Measurements from ENCODE around the gene RFX4.
"Not testable (repeated sequence)": the region's sequence is repeated elsewhere in the genome, so short reads cannot be mapped to it uniquely, and the experiment has no call there.

RFX4 gene

GRCh38 chr12:106601031-106601430 lies 18.2 kb downstream of the RFX4 start:
- Histone ChIP-seq H3K36me3 (no peaks in the 10 kb centered on the region), H3K4me3 (no peak overlapping the region), H3K4me1 (peaks cover 0 to 6% (median 0%) of the 10 kb centered on the region in 10 experiments; a peak in 1 of 20 replicates), H3K4me2 (no peak overlapping the region), H3K27me3 (peaks cover 0 to under 1% (median 0%) of the 10 kb centered on the region in 11 experiments; a peak in 2 of 22 replicates), H3K9me3 (replicated peaks in 1 of 11) (no peaks in the 10 kb centered on the region), H3K27ac (no peak overlapping the region), H3K9ac (no peak overlapping the region), H4K20me1 (no peaks in the 10 kb centered on the region)
- no peak for TF ChIP-seq Cebpa-rat (IDR thresholded peaks at IDR 0.05)

GRCh38 chr12:106601496-106601895 lies 18.7 kb downstream of the RFX4 start:
- H3K4me2 ChIP-seq = no peak overlapping the region
- H3K27ac ChIP-seq = no peak overlapping the region
- no peaks in the 10 kb centered on the region for H4K20me1 ChIP-seq
- no peaks in the 10 kb centered on the region for H3K36me3 ChIP-seq
- no peaks in the 10 kb centered on the region for H3K27me3 ChIP-seq
- H3K4me3 ChIP-seq = no peak overlapping the region
- H3K9me3 ChIP-seq (replicated peaks in 1 of 11) = no peaks in the 10 kb centered on the region
- TF ChIP-seq Cebpa-rat (IDR thresholded peaks at IDR 0.05) = no peak
- H3K9ac ChIP-seq = no peak overlapping the region
- peaks cover 0 to 6% (median 0%) of the 10 kb centered on the region in 10 experiments; a peak in 1 of 20 replicates for H3K4me1 ChIP-seq

- no peak overlapping the region for H3K27ac ChIP-seq
- no peak overlapping the region for H3K4me3 ChIP-seq
- no peaks in the 10 kb centered on the region for H4K20me1 ChIP-seq
- no peaks in the 10 kb centered on the region for H3K36me3 ChIP-seq
- no peaks in the 10 kb centered on the region for H3K27me3 ChIP-seq
- no peak overlapping the region for H3K9ac ChIP-seq
- peaks cover 0 to 6% (median 0%) of the 10 kb centered on the region in 10 experiments; a peak in 1 of 20 replicates for H3K4me1 ChIP-seq
- no peak overlapping the region for H3K4me2 ChIP-seq
- TF ChIP-seq Cebpa-rat (IDR thresholded peaks at IDR 0.05) = no peak
- no peaks in the 10 kb centered on the region for H3K9me3 ChIP-seq (replicated peaks in 1 of 11)
Observed at GRCh38 chr12:106602076-106602475, 19.3 kb downstream of the RFX4 start.

GRCh38 chr12:106605254-106605653 lies 22.4 kb downstream of the RFX4 start:
- Histone ChIP-seq H3K4me1 (peaks cover 0 to 17% (median 8%) of the 10 kb centered on the region in 10 experiments; a peak in 12 of 20 replicates), H3K36me3 (no peaks in the 10 kb centered on the region), H3K4me3 (no peak overlapping the region), H3K27me3 (no peaks in the 10 kb centered on the region), H3K27ac (no peak overlapping the region), H3K9me3 (replicated peaks in 1 of 11) (peaks cover under 1 to 9% (median 6%) of the 10 kb centered on the region in 11 experiments; a peak in 17 of 22 replicates), H3K9ac (no peak overlapping the region), H4K20me1 (no peaks in the 10 kb centered on the region), H3K4me2 (no peak overlapping the region)
- no peak for TF ChIP-seq Cebpa-rat (IDR thresholded peaks at IDR 0.05)

- H3K27ac ChIP-seq, H3K4me2 ChIP-seq, H4K20me1 ChIP-seq, H3K4me1 ChIP-seq, H3K27me3 ChIP-seq, H3K4me3 ChIP-seq, H3K9ac ChIP-seq, H3K36me3 ChIP-seq: not testable (repeated sequence)
- H3K9me3 ChIP-seq (replicated peaks in 1 of 11) = peaks cover 39 to 62% (median 44%) of the 10 kb centered on the region in 11 experiments
Observed at GRCh38 chr12:106620588-106620987, 37.8 kb downstream of the RFX4 start.

- H3K27ac ChIP-seq = no peak overlapping the region
- no peak overlapping the region for H3K9ac ChIP-seq
- H3K27me3 ChIP-seq = no peaks in the 10 kb centered on the region
- H4K20me1 ChIP-seq = no peaks in the 10 kb centered on the region
- no peak overlapping the region for H3K4me3 ChIP-seq
- H3K4me1 ChIP-seq = peaks cover 0 to 8% (median 2%) of the 10 kb centered on the region in 10 experiments; a peak in 4 of 20 replicates
- H3K4me2 ChIP-seq = no peak overlapping the region
- H3K36me3 ChIP-seq = no peaks in the 10 kb centered on the region
- peaks cover 15 to 39% (median 23%) of the 10 kb centered on the region in 11 experiments for H3K9me3 ChIP-seq (replicated peaks in 1 of 11)
- TF ChIP-seq Cebpa-rat (IDR thresholded peaks at IDR 0.05) = no peak
Observed at GRCh38 chr12:106625976-106626375, 43.2 kb downstream of the RFX4 start.

GRCh38 chr12:106629797-106630659 lies 47.2 kb downstream of the RFX4 start:
- H3K36me3 ChIP-seq = no peaks in the 10 kb centered on the region
- H3K27me3 ChIP-seq = no peaks in the 10 kb centered on the region
- H4K20me1 ChIP-seq = no peaks in the 10 kb centered on the region
- no peak overlapping the region for H3K4me2 ChIP-seq
- no peak overlapping the region for H3K4me3 ChIP-seq
- H3K27ac ChIP-seq = no peak overlapping the region
- H3K4me1 ChIP-seq = peaks cover 0 to 8% (median 2%) of the 10 kb centered on the region in 10 experiments; a peak in 4 of 20 replicates
- TF ChIP-seq Cebpa-rat (IDR thresholded peaks at IDR 0.05) = no peak
- H3K9me3 ChIP-seq (replicated peaks in 1 of 11) = peaks cover 0 to 4% (median 0%) of the 10 kb centered on the region in 11 experiments; a peak in 1 of 22 replicates
- H3K9ac ChIP-seq = no peak overlapping the region

- H3K9ac ChIP-seq = no peak overlapping the region
- no peak overlapping the region for H3K4me3 ChIP-seq
- no peaks in the 10 kb centered on the region for H4K20me1 ChIP-seq
- no peak for TF ChIP-seq Cebpa-rat (IDR thresholded peaks at IDR 0.05)
- no peak overlapping the region for H3K27ac ChIP-seq
- no peaks in the 10 kb centered on the region for H3K36me3 ChIP-seq
- H3K4me2 ChIP-seq = no peak overlapping the region
- H3K4me1 ChIP-seq = peaks cover 0 to 8% (median 2%) of the 10 kb centered on the region in 10 experiments; a peak in 4 of 20 replicates
- H3K27me3 ChIP-seq = no peaks in the 10 kb centered on the region
- no peaks in the 10 kb centered on the region for H3K9me3 ChIP-seq (replicated peaks in 1 of 11)
Observed at GRCh38 chr12:106631150-106631549, 48.3 kb downstream of the RFX4 start.

- Histone ChIP-seq H3K4me3 (no peak overlapping the region), H3K27ac (no peak overlapping the region), H3K4me2 (no peak overlapping the region), H3K36me3 (no peaks in the 10 kb centered on the region), H3K4me1 (peaks cover 0 to 8% (median 2%) of the 10 kb centered on the region in 10 experiments; a peak in 4 of 20 replicates), H3K9me3 (replicated peaks in 1 of 11) (no peaks in the 10 kb centered on the region), H3K27me3 (no peaks in the 10 kb centered on the region), H3K9ac (no peak overlapping the region), H4K20me1 (no peaks in the 10 kb centered on the region)
- TF ChIP-seq Cebpa-rat (IDR thresholded peaks at IDR 0.05) = no peak
Observed at GRCh38 chr12:106631797-106632196, 49.0 kb downstream of the RFX4 start.
